NCI-H345 treated with DMSO at 0.1 percent for 48 hours (cell line): Measurements from ENCODE around the gene COQ10A.

Source experiments
- DNase-seq: peaks from one replicate; lab custom pipeline; 2025; ENCODE audit not compliant: unreplicated experiment; lab: John Stamatoyannopoulos, UW

COQ10A gene

GRCh38 chr12:56311003-56311402 is 44.3 kb downstream of the COQ10A start:
- no peak for DNase-seq

- DNase-seq, result no peak
Observed at GRCh38 chr12:56315249-56315621, 48.5 kb downstream of the COQ10A start.

GRCh38 chr12:56315622-56316473 is 49.1 kb downstream of the COQ10A start, which contains the start of gene CNPY2:
TSS of gene CNPY2 (minus strand) at chr12:56315988. CDS start at chr12:56315217, 771 bp downstream.
- DNase-seq, result peak; percentile 99

GRCh38 chr12:56317675-56318074 is 50.9 kb downstream of the COQ10A start:
- DNase-seq, result no peak
